Measurements from ENCODE around the gene IFNA8. TPM values are rescaled to one million over a fixed set of nuclear protein-coding genes. Genes with fewer than 3 reads are reported as not detected.

Gene IFNA8
- total RNA-seq, 3 donors from 2014 or later, result not detected

DNA sequence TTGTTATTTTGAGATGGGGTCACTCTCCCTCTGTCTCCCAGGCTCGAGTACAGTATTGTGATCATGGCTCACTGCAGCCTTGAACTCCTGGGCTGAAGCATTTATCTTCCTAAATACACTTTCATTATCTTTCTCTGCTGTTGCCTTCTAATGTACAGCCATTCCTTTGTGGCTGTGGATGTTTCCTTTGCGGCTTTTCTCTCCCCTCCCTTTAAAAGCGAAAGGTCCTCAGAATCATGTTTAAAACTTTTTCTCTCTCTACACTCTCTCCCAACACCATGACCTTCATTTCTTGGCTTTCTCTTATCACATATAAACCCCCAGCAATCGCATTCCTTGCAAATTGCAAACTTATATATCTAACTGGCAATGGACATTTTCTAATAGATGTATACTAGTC, 25.3 kb upstream of the IFNA8 start:
- intact Hi-C loops (cut with DNase I; ENCODE audit: low total_unique reads), result loop anchor here (10.0 kb wide), 1 partner anchor 541 kb away; no protein-coding TSS in a partner anchor
- no peak for DNase-seq (ENCODE audit: low spot score in 2 of 2)

GRCh38 chr9:21385131-21385670, 23.7 kb upstream of the IFNA8 start, which contains the start of gene IFNA2:
Gene IFNA2 (minus strand): TSS chr9:21385398. CDS start chr9:21385329, 69 bp downstream.
- Histone ChIP-seq H3K4me3 (no peak within 1 kb of the TSS), H3K27ac (no peak within 1 kb of the TSS), H3K36me3 (no peaks in the 10 kb centered on the region), H3K27me3 (peaks cover 0 to 17% of the 10 kb centered on the region in 2 donors), H3K4me1 (no peaks in the 10 kb centered on the region), H3K9me3 (no peaks in the 10 kb centered on the region)
- TF ChIP-seq POLR2AphosphoS5 (IDR thresholded peaks at IDR 0.05) (no peak), POLR2A (IDR thresholded peaks at IDR 0.05) (no peak)
- TF ChIP-seq, protein P1, sequence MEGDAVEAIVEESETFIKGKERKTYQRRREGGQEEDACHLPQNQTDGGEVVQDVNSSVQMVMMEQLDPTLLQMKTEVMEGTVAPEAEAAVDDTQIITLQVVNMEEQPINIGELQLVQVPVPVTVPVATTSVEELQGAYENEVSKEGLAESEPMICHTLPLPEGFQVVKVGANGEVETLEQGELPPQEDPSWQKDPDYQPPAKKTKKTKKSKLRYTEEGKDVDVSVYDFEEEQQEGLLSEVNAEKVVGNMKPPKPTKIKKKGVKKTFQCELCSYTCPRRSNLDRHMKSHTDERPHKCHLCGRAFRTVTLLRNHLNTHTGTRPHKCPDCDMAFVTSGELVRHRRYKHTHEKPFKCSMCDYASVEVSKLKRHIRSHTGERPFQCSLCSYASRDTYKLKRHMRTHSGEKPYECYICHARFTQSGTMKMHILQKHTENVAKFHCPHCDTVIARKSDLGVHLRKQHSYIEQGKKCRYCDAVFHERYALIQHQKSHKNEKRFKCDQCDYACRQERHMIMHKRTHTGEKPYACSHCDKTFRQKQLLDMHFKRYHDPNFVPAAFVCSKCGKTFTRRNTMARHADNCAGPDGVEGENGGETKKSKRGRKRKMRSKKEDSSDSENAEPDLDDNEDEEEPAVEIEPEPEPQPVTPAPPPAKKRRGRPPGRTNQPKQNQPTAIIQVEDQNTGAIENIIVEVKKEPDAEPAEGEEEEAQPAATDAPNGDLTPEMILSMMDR (IDR thresholded peaks at IDR 0.05), result no peak
- DNase-seq (ENCODE audit: low spot score in 2 of 2), result no peak
- intact Hi-C loops (cut with DNase I; ENCODE audit: low total_unique reads), result loop anchor here (10.0 kb wide), 1 partner anchor 540 kb away; no protein-coding TSS in a partner anchor

More for the DNA sequence above, 25.3 kb upstream of the IFNA8 start:
- H3K36me3 ChIP-seq, result no peaks in the 10 kb centered on the region
- H3K9me3 ChIP-seq, result no peaks in the 10 kb centered on the region
- TF ChIP-seq POLR2A (IDR thresholded peaks at IDR 0.05) (no peak), POLR2AphosphoS5 (IDR thresholded peaks at IDR 0.05) (no peak)
- TF ChIP-seq, protein P1 (IDR thresholded peaks at IDR 0.05), result no peak
- H3K4me3 ChIP-seq, result no peak overlapping the region
- H3K27ac ChIP-seq, result no peak overlapping the region
- peaks cover 0 to 11% of the 10 kb centered on the region in 2 donors for H3K27me3 ChIP-seq
- H3K4me1 ChIP-seq, result no peaks in the 10 kb centered on the region

DNA sequence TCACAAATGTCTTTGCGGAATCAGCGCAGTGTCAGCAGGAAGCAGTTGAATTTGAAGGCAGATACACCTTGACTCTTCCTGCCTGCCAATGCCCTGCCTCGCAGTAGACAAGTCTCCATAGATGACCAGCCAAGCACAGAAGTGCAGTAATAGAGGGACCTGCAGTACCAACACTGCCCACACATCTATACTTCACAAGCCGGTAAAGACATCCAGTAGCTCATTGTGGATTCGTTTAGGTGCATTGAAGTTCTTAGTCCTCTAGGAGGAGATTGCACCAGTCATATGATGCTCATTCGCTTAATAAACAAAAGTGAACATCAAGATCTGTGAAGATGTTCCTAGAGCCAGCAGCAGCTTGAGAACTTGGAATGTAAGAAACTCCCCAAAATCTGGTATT, 16.6 kb upstream of the IFNA8 start:
- Histone ChIP-seq H3K9me3 (no peaks in the 10 kb centered on the region), H3K27ac (no peak overlapping the region), H3K4me1 (no peaks in the 10 kb centered on the region), H3K4me3 (no peak overlapping the region), H3K36me3 (no peaks in the 10 kb centered on the region), H3K27me3 (peaks cover 0 to 60% of the 10 kb centered on the region in 2 donors)
- TF ChIP-seq, protein P1 (IDR thresholded peaks at IDR 0.05), result peak in 1 of 3 donors; percentile 24
- TF ChIP-seq POLR2A (IDR thresholded peaks at IDR 0.05) (no peak), POLR2AphosphoS5 (IDR thresholded peaks at IDR 0.05) (no peak)
- intact Hi-C loops (cut with DNase I; ENCODE audit: low total_unique reads), result no loop called here
- DNase-seq (ENCODE audit: low spot score in 2 of 2), result no peak

GRCh38 chr9:21395778-21396717, 12.9 kb upstream of the IFNA8 start:
- peaks cover 0 to 69% of the 10 kb centered on the region in 2 donors for H3K27me3 ChIP-seq
- H3K4me3 ChIP-seq, result peak overlapping the region; percentile 41 to 65 (median 45)
- H3K27ac ChIP-seq, result no peak overlapping the region
- H3K36me3 ChIP-seq, result no peaks in the 10 kb centered on the region
- intact Hi-C loops (cut with DNase I; ENCODE audit: low total_unique reads), result loop anchor here (5.0 kb wide), 1 partner anchor 69 kb away; no protein-coding TSS in a partner anchor
- TF ChIP-seq POLR2A (IDR thresholded peaks at IDR 0.05) (no peak), POLR2AphosphoS5 (IDR thresholded peaks at IDR 0.05) (no peak)
- TF ChIP-seq, protein P1 (IDR thresholded peaks at IDR 0.05), result peak; percentile 24 to 77 (median 41)
- no peaks in the 10 kb centered on the region for H3K9me3 ChIP-seq
- no peaks in the 10 kb centered on the region for H3K4me1 ChIP-seq
- no peak for DNase-seq (ENCODE audit: low spot score in 2 of 2)

Data from breast epithelium (tissue), 4 donors.